ENCODE data around the gene ZFP36.

The ZFP36 gene

GRCh38 chr19:39415111-39416046, 8.7 kb downstream of the ZFP36 start:
- no peak for DNase-seq (ENCODE audit: low read depth in 2 of 3, low spot score in 1 of 3)

GRCh38 chr19:39416152-39417120, 9.8 kb downstream of the ZFP36 start:
- no peak for DNase-seq (ENCODE audit: low read depth in 2 of 3, low spot score in 1 of 3)

GRCh38 chr19:39417463-39418181, 11.0 kb downstream of the ZFP36 start:
- no peak for DNase-seq (ENCODE audit: low read depth in 2 of 3, low spot score in 1 of 3)

- DNase-seq (ENCODE audit: low read depth in 2 of 3, low spot score in 1 of 3): no peak
These were observed 12.4 kb downstream of the ZFP36 start for GRCh38 chr19:39419003-39419402.

GRCh38 chr19:39420769-39421168, 14.1 kb downstream of the ZFP36 start:
- DNase-seq (ENCODE audit: low read depth in 2 of 3, low spot score in 1 of 3): no peak

- DNase-seq (ENCODE audit: low read depth in 2 of 3, low spot score in 1 of 3): no peak
These were observed 15.4 kb downstream of the ZFP36 start for GRCh38 chr19:39422020-39422419.

GRCh38 chr19:39423258-39424086, 16.8 kb downstream of the ZFP36 start:
- DNase-seq (ENCODE audit: low read depth in 2 of 3, low spot score in 1 of 3): no peak

GRCh38 chr19:39424934-39425333, 18.3 kb downstream of the ZFP36 start:
- no peak for DNase-seq (ENCODE audit: low read depth in 2 of 3, low spot score in 1 of 3)

GRCh38 chr19:39425744-39426143, 19.1 kb downstream of the ZFP36 start:
- no peak for DNase-seq (ENCODE audit: low read depth in 2 of 3, low spot score in 1 of 3)

GRCh38 chr19:39426170-39426569, 19.5 kb downstream of the ZFP36 start:
- no peak for DNase-seq (ENCODE audit: low read depth in 2 of 3, low spot score in 1 of 3)

GRCh38 chr19:39427707-39428106, 21.1 kb downstream of the ZFP36 start:
- no peak for DNase-seq (ENCODE audit: low read depth in 2 of 3, low spot score in 1 of 3)

- no peak for DNase-seq (ENCODE audit: low read depth in 2 of 3, low spot score in 1 of 3)
These were observed 21.9 kb downstream of the ZFP36 start for GRCh38 chr19:39428283-39429112.

GRCh38 chr19:39430675-39431593, 24.3 kb downstream of the ZFP36 start:
- DNase-seq (ENCODE audit: low read depth in 2 of 3, low spot score in 1 of 3): peak in 2 of 3 donors; percentile 67 to 70

GRCh38 chr19:39432677-39433025, 26.0 kb downstream of the ZFP36 start:
- no peak for DNase-seq (ENCODE audit: low read depth in 2 of 3, low spot score in 1 of 3)

GRCh38 chr19:39433480-39434079, 26.9 kb downstream of the ZFP36 start:
- DNase-seq (ENCODE audit: low read depth in 2 of 3, low spot score in 1 of 3): no peak

- DNase-seq (ENCODE audit: low read depth in 2 of 3, low spot score in 1 of 3): no peak
These were observed 27.8 kb downstream of the ZFP36 start for GRCh38 chr19:39434123-39435076.

Measured in stimulated activated CD4-positive, alpha-beta T cell treated with anti-CD3 and anti-CD28 coated beads, Interleukin-12 subunit alpha, Interleukin-12 subunit beta, amount 100 ng/mL, for 48 hours (primary cell).